KMS-11 (cell line): ENCODE results near the gene PLEKHM2.

Source experiments
- H2AFZ ChIP-seq: fragments of 200-600 bp; sonication (generic); 2 replicates; pipeline ENCODE4 v1.6.1; 2016; ENCODE audit warnings: antibody characterized with exemption, mixed run types, low read depth
- H3K27ac ChIP-seq: fragments of 200-600 bp; sonication (generic); 2 replicates; pipeline ENCODE4 v1.6.1; 2016; ENCODE audit warnings: mild to moderate bottlenecking, mixed run types
- H3K27me3 ChIP-seq: fragments of 200-600 bp; sonication (generic); 2 replicates; pipeline ENCODE4 v1.6.1; 2017; ENCODE audit warnings: mild to moderate bottlenecking, low read depth, mixed run types, moderate library complexity; ENCODE audit not compliant: insufficient read depth
- H3K36me3 ChIP-seq: fragments of 200-600 bp; sonication (generic); 2 replicates; pipeline ENCODE4 v1.6.1; 2017; ENCODE audit warnings: mild to moderate bottlenecking, mixed run types; ENCODE audit not compliant: insufficient read depth
- H3K4me1 ChIP-seq: fragments of 200-600 bp; sonication (generic); 2 replicates; pipeline ENCODE4 v1.6.1; 2016; ENCODE audit warnings: mild to moderate bottlenecking, low read depth, mixed run types; ENCODE audit not compliant: poor library complexity, severe bottlenecking
- H3K4me2 ChIP-seq: fragments of 200-600 bp; sonication (generic); 2 replicates; pipeline ENCODE4 v1.7.0; 2016; ENCODE audit warnings: mild to moderate bottlenecking, mixed run types
- H3K4me3 ChIP-seq: fragments of 200-600 bp; sonication (generic); IDR thresholded peaks from 2 replicates; pipeline ENCODE4 v1.6.1; 2017; ENCODE audit warnings: low read depth, low read length, mixed read lengths; ENCODE audit not compliant: insufficient read depth
- H3K79me2 ChIP-seq: fragments of 200-600 bp; sonication (generic); 2 replicates; pipeline ENCODE4 v1.6.1; 2016; ENCODE audit warnings: low read depth, mixed run types; ENCODE audit not compliant: insufficient read depth
- H3K9ac ChIP-seq: fragments of 200-600 bp; sonication (generic); 2 replicates; pipeline ENCODE4 v1.6.1; 2016; ENCODE audit warnings: mild to moderate bottlenecking, mixed run types
- H4K20me1 ChIP-seq: fragments of 200-600 bp; sonication (generic); 2 replicates; pipeline ENCODE4 v1.6.1; 2016; ENCODE audit warnings: mild to moderate bottlenecking, mixed run types; ENCODE audit not compliant: insufficient read depth
- CTCF ChIP-seq: fragments of 200-600 bp; sonication (generic); conservative IDR thresholded peaks from 2 replicates; pipeline ENCODE4 v1.6.1; 2017; ENCODE audit warnings: low read depth, mild to moderate bottlenecking, antibody characterized with exemption, low read length, moderate library complexity, mixed read lengths

Gene PLEKHM2

DNA sequence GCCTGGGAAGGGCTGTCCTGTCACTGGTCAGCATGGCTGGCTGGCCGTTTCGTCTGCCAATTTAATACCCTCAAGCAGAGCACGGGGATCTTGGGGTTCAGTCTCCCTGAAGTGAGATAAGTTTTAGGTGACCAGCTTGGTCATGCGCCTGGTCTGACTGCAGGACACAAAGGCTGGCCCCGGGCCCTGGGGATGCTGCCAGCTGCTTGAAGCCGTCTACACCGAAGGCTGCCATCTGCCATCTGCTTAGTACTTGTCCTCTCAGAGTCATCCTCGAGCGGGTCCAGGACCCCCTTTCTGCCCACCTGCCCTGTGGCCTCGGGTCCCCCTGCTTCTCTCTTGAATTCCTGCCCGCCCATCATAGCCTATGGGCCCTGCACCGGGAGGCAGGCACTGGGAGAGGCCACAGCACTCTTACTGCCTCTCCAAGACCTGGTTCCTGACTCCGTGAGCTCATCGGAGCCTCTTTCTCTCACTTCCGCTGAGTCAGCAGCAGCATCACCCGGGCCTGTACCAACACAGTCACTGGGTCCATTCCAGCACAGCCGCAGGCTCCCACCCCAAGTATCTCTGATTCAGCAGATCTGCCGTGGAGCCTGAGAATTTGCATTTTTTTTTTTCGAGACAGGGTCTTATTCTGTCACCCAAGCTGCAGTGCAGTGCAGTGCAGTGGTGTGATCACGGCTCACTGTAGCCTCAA is 81.5 kb downstream of the PLEKHM2 start:
- H3K27ac ChIP-seq, result no peak overlapping the region
- H3K9ac ChIP-seq, result no peak overlapping the region
- H2AFZ ChIP-seq, result no peak overlapping the region
- H3K4me3 ChIP-seq, result no peak overlapping the region
- H3K4me2 ChIP-seq, result no peak overlapping the region
- H4K20me1 ChIP-seq, result no peaks in the 10 kb centered on the region
- TF ChIP-seq CTCF, result no peak
- no peaks in the 10 kb centered on the region for H3K4me1 ChIP-seq
- peaks cover 5% of the 10 kb centered on the region; the same call in 1 of the 2 replicates for H3K27me3 ChIP-seq
- no peaks in the 10 kb centered on the region for H3K36me3 ChIP-seq
- H3K79me2 ChIP-seq, result no peaks in the 10 kb centered on the region

- Histone ChIP-seq H4K20me1 (no peaks in the 10 kb centered on the region), H3K4me2 (no peak overlapping the region), H3K36me3 (no peaks in the 10 kb centered on the region), H3K4me1 (no peaks in the 10 kb centered on the region), H3K27ac (no peak overlapping the region), H3K4me3 (no peak overlapping the region), H2AFZ (no peak overlapping the region), H3K27me3 (no peaks in the 10 kb centered on the region), H3K9ac (no peak overlapping the region), H3K79me2 (no peaks in the 10 kb centered on the region)
- no peak for TF ChIP-seq CTCF
These were observed 83.8 kb downstream of the PLEKHM2 start for GRCh38 chr1:15767941-15768340.

DNA sequence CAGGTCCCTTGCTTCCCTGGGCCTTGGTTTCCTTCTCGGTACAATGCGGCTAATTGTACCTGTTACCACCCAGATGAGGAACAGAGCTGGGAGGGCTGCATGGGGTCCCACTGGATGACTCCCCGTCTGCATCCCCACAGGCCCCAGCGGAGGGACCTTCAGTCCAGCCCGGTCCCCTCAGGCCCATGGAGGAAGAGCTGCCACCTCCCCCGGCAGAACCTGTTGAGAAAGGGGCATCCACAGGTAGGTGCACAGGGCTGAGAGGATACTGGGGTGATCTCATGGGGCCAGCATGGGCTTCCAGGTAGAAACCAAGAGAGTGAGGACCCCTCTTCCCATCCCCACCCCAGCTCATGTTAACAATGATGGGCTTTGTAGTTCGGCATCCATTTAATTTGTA is 84.3 kb downstream of the PLEKHM2 start:
- no peaks in the 10 kb centered on the region for H3K36me3 ChIP-seq
- no peaks in the 10 kb centered on the region for H3K4me1 ChIP-seq
- no peaks in the 10 kb centered on the region for H3K79me2 ChIP-seq
- H3K9ac ChIP-seq, result no peak overlapping the region
- H3K27me3 ChIP-seq, result no peaks in the 10 kb centered on the region
- TF ChIP-seq CTCF, result no peak
- no peak overlapping the region for H3K27ac ChIP-seq
- H4K20me1 ChIP-seq, result no peaks in the 10 kb centered on the region
- no peak overlapping the region for H3K4me3 ChIP-seq
- H2AFZ ChIP-seq, result no peak overlapping the region
- no peak overlapping the region for H3K4me2 ChIP-seq

- H3K36me3 ChIP-seq, result no peaks in the 10 kb centered on the region
These were observed 86.3 kb downstream of the PLEKHM2 start for GRCh38 chr1:15770313-15770962.

More at GRCh38 chr1:15770313-15770962, 86.3 kb downstream of the PLEKHM2 start:
- Histone ChIP-seq H4K20me1 (no peaks in the 10 kb centered on the region), H3K27ac (no peak overlapping the region), H3K79me2 (no peaks in the 10 kb centered on the region), H3K27me3 (no peaks in the 10 kb centered on the region), H2AFZ (no peak overlapping the region), H3K9ac (no peak overlapping the region), H3K4me3 (no peak overlapping the region), H3K4me2 (no peak overlapping the region), H3K4me1 (no peaks in the 10 kb centered on the region)
- no peak for TF ChIP-seq CTCF
